Central memory CD8-positive, alpha-beta T cell (primary cell): ENCODE results near the gene MUC3A.

Experiments
- ATAC-seq: fragments of 150-1000 bp; cut with Tn5 transposase; replicated peaks from 2 replicates; pipeline ENCODE4 v1.10.0; 2022; ENCODE audit warnings: mild to moderate bottlenecking, moderate FRiP score, moderate number of reproducible peaks; ENCODE audit not compliant: poor library complexity, severe bottlenecking; ENCODE audit errors: extremely low read depth
- DNase-seq, 2 donors: peaks; one replicate each; pipeline ENCODE4 v3.0.0; 2021; ENCODE audit warnings: low spot score in 2 of 2
- H3K27ac Mint-ChIP-seq: one replicate; pipeline ENCODE4 v1.8.0; 2022; ENCODE audit warnings: low read depth, mild to moderate bottlenecking, moderate library complexity, mixed read lengths
- H3K27me3 Mint-ChIP-seq: one replicate; pipeline ENCODE4 v1.8.0; 2022; ENCODE audit warnings: mixed read lengths
- H3K36me3 Mint-ChIP-seq: one replicate; pipeline ENCODE4 v1.8.0; 2022; ENCODE audit warnings: mild to moderate bottlenecking, moderate library complexity, mixed read lengths; ENCODE audit not compliant: insufficient read depth
- H3K4me1 Mint-ChIP-seq: one replicate; pipeline ENCODE4 v1.8.0; 2022; ENCODE audit warnings: mixed read lengths
- H3K4me3 Mint-ChIP-seq: one replicate; pipeline ENCODE4 v1.8.0; 2022; ENCODE audit warnings: mild to moderate bottlenecking, moderate library complexity, mixed read lengths
- H3K9me3 Mint-ChIP-seq: one replicate; pipeline ENCODE4 v1.8.0; 2022; ENCODE audit warnings: mixed read lengths

The MUC3A gene

GRCh38 chr7:100951888-100952560 is 2.7 kb downstream of the MUC3A start:
- DNase-seq = no peak
- Mint-ChIP-seq H3K27me3 (peaks cover 9% of the 10 kb centered on the region), H3K27ac (no peak overlapping the region), H3K4me3 (no peak overlapping the region), H3K4me1 (no peaks in the 10 kb centered on the region), H3K9me3 (no peaks in the 10 kb centered on the region), H3K36me3 (no peaks in the 10 kb centered on the region)
- ATAC-seq = peak; percentile 26

GRCh38 chr7:100952641-100953040 is 3.3 kb downstream of the MUC3A start:
- Mint-ChIP-seq H3K36me3 (no peaks in the 10 kb centered on the region), H3K27me3 (peaks cover 9% of the 10 kb centered on the region), H3K27ac (no peak overlapping the region), H3K4me1 (no peaks in the 10 kb centered on the region), H3K4me3 (no peak overlapping the region), H3K9me3 (no peaks in the 10 kb centered on the region)
- ATAC-seq (no peak), DNase-seq (no peak)

DNA sequence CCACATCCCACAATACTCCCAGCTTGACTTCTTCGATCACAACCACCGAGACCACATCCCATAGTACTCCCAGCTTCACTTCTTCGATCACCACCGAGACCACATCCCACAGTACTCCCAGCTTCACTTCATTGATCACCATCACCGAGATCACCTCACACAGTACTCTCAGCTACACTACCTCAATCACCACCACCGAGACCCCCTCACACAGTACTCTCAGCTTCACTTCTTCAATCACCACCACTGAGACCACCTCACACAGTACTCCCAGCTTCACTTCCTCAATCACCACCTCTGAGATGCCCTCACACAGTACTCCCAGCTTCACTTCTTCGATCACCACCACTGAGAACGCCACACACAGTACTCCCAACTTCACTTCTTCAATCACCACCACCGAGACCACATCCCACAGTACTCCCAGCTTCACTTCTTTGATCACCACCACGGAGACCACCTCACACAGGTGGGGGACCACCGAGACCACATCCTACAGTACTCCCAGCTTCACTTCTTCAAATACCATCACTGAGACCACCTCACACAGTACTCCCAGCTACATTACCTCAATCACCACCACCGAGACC is 8.6 kb downstream of the MUC3A start:
- Mint-ChIP-seq H3K4me1 (no peaks in the 10 kb centered on the region), H3K27ac (no peak overlapping the region), H3K4me3 (no peak overlapping the region), H3K27me3 (peaks cover 4% of the 10 kb centered on the region), H3K9me3 (no peaks in the 10 kb centered on the region), H3K36me3 (no peaks in the 10 kb centered on the region)
- ATAC-seq = no peak
- no peak for DNase-seq

GRCh38 chr7:100959894-100960293 is 10.6 kb downstream of the MUC3A start:
- H3K4me1 Mint-ChIP-seq = no peaks in the 10 kb centered on the region
- H3K9me3 Mint-ChIP-seq = no peaks in the 10 kb centered on the region
- DNase-seq (no peak), ATAC-seq (no peak)
- H3K36me3 Mint-ChIP-seq = no peaks in the 10 kb centered on the region
- H3K4me3 Mint-ChIP-seq = no peak overlapping the region
- no peak overlapping the region for H3K27ac Mint-ChIP-seq
- H3K27me3 Mint-ChIP-seq = peaks cover 19% of the 10 kb centered on the region

DNA sequence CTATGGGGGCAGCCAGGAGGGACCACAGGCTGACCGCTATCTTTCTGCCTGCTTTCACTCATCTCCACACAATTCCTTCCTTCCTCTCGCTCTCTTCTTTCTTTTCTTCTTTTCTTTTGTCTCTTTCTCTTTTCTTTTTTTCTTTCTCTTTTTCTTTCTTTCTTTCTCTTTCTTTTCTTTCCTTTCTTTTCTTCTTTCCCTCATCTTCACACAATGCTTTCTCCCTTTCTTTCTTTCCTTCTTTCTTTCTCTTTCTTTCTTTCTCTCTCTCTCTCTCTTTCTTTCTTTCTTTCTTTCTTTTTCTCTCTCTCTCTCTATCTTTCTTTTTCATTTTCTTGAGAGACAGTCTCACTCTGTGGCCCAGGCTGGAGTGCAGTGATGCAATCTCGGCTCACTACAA is 13.2 kb downstream of the MUC3A start:
- peaks cover 44% of the 10 kb centered on the region for H3K27me3 Mint-ChIP-seq
- DNase-seq = no peak
- H3K36me3 Mint-ChIP-seq = no peaks in the 10 kb centered on the region
- H3K4me3 Mint-ChIP-seq = no peak overlapping the region
- H3K4me1 Mint-ChIP-seq = peaks cover 19% of the 10 kb centered on the region
- no peaks in the 10 kb centered on the region for H3K9me3 Mint-ChIP-seq
- H3K27ac Mint-ChIP-seq = no peak overlapping the region
- ATAC-seq = no peak

- Mint-ChIP-seq H3K27me3 (peaks cover 53% of the 10 kb centered on the region), H3K9me3 (no peaks in the 10 kb centered on the region), H3K36me3 (no peaks in the 10 kb centered on the region), H3K4me3 (no peak overlapping the region), H3K4me1 (peaks cover 21% of the 10 kb centered on the region), H3K27ac (no peak overlapping the region)
- no peak for DNase-seq
- ATAC-seq = no peak
Measured at GRCh38 chr7:100963386-100963785, 14.1 kb downstream of the MUC3A start.

- no peak overlapping the region for H3K4me3 Mint-ChIP-seq
- H3K36me3 Mint-ChIP-seq = no peaks in the 10 kb centered on the region
- peaks cover 58% of the 10 kb centered on the region for H3K27me3 Mint-ChIP-seq
- ATAC-seq (no peak), DNase-seq (no peak)
- H3K4me1 Mint-ChIP-seq = peaks cover 21% of the 10 kb centered on the region
- no peaks in the 10 kb centered on the region for H3K9me3 Mint-ChIP-seq
- H3K27ac Mint-ChIP-seq = no peak overlapping the region
Measured at GRCh38 chr7:100963874-100964273, 14.5 kb downstream of the MUC3A start.

- DNase-seq (no peak), ATAC-seq (no peak)
- peaks cover 21% of the 10 kb centered on the region for H3K4me1 Mint-ChIP-seq
- H3K27me3 Mint-ChIP-seq = peaks cover 65% of the 10 kb centered on the region
- no peaks in the 10 kb centered on the region for H3K9me3 Mint-ChIP-seq
- H3K36me3 Mint-ChIP-seq = no peaks in the 10 kb centered on the region
- H3K27ac Mint-ChIP-seq = no peak overlapping the region
- no peak overlapping the region for H3K4me3 Mint-ChIP-seq
Measured at GRCh38 chr7:100964630-100965029, 15.3 kb downstream of the MUC3A start.

- Mint-ChIP-seq H3K36me3 (no peaks in the 10 kb centered on the region), H3K4me1 (peaks cover 21% of the 10 kb centered on the region), H3K9me3 (no peaks in the 10 kb centered on the region), H3K4me3 (peak overlapping the region; percentile 50), H3K27me3 (peaks cover 71% of the 10 kb centered on the region), H3K27ac (no peak overlapping the region)
- DNase-seq (no peak), ATAC-seq (no peak)
Measured at GRCh38 chr7:100965045-100965722, 15.8 kb downstream of the MUC3A start.

DNA sequence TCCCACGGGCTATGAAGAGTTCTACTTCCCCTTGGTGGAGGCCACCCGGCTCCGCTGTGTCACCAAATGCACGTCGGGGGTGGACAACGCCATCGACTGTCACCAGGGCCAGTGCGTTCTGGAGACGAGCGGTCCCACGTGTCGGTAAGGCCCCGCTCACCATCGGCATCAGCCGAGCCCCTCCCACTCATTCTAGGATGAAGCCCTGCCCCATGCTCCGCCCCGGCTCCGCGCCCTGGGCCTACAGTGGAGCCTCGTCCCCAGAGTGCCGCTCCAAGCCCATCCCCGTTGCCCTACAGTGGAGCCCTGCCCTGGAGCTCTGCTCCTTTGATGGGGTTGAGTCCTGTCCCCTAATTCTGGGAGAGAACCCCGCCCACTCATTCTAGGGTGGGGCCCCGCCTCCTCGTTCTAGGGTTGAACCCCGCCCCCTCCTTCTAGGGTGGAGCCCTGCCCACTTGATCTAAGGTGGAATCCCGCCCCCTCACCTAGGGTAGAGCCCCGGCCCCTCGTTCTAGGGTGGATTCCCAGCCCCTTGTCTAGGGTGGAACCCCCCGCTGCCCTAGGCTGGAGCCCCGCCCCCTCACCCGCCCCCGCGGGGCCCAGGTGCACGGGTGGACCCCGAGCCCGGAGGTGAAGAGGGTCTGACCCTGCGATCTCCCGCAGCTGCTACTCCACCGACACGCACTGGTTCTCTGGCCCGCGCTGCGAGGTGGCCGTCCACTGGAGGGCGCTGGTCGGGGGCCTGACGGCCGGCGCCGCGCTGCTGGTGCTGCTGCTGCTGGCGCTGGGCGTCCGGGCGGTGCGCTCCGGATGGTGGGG is 16.6 kb downstream of the MUC3A start:
- Mint-ChIP-seq H3K4me1 (peaks cover 21% of the 10 kb centered on the region), H3K27ac (no peak overlapping the region), H3K4me3 (peak overlapping the region; percentile 50), H3K27me3 (peaks cover 72% of the 10 kb centered on the region), H3K36me3 (no peaks in the 10 kb centered on the region), H3K9me3 (no peaks in the 10 kb centered on the region)
- ATAC-seq (peak; percentile 66), DNase-seq (peak; percentile 57 to 66)

DNA sequence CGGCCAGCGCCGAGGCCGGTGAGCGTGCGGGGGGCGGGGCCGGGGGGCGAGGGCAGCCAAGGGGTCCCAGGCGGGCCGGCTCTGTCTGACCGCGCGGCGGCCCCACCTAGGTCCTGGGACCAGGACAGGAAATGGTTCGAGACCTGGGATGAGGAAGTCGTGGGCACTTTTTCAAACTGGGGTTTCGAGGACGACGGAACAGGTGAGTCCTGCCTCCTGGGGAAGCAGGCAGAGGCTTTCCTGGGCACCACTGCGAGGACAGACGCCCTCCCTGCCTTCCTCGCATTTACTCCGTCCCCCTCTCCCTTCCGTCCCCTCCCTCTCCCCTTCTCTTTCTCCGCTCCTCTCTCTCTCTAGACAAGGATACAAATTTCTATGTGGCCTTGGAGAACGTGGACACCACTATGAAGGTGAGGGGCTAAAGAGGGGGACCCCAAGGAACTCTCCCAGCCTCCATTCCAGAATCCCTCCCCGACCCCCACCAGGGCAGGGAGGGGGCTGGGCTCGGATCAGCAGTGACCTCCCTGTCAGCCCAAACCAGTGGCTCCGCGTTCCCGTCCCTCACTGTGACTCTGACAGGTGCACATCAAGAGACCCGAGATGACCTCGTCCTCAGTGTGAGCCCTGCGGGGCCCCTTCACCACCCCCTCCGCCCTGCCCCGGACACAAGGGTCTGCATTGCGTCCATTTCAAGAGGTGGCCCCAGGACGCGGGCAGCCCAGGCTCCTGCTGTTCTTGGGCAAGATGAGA is 17.4 kb downstream of the MUC3A start:
- ATAC-seq = no peak
- H3K27ac Mint-ChIP-seq = no peak overlapping the region
- DNase-seq = no peak
- H3K36me3 Mint-ChIP-seq = no peaks in the 10 kb centered on the region
- no peaks in the 10 kb centered on the region for H3K9me3 Mint-ChIP-seq
- H3K4me3 Mint-ChIP-seq = peak overlapping the region; percentile 50
- peaks cover 72% of the 10 kb centered on the region for H3K27me3 Mint-ChIP-seq
- peaks cover 21% of the 10 kb centered on the region for H3K4me1 Mint-ChIP-seq

GRCh38 chr7:100967292-100967863 is 18.0 kb downstream of the MUC3A start:
- ATAC-seq = no peak
- H3K4me3 Mint-ChIP-seq = peak overlapping the region; percentile 50
- H3K9me3 Mint-ChIP-seq = no peaks in the 10 kb centered on the region
- no peaks in the 10 kb centered on the region for H3K36me3 Mint-ChIP-seq
- peaks cover 21% of the 10 kb centered on the region for H3K4me1 Mint-ChIP-seq
- H3K27ac Mint-ChIP-seq = no peak overlapping the region
- peaks cover 73% of the 10 kb centered on the region for H3K27me3 Mint-ChIP-seq
- DNase-seq = no peak
